SK-N-SH treated with all-trans-retinoic acid at 6 μM for 48 hours (cell line): ENCODE data around the gene LY86.
"Not testable (repeated sequence)": the region's sequence is repeated elsewhere in the genome, so short reads cannot be mapped to it uniquely, and the experiment has no call there.

ENCODE experiments used
- ATAC-seq: fragments of 200-7000 bp; cut with Tn5 transposase; 3 replicates; pipeline ENCODE4 v1.9.1; 2020; ENCODE audit warnings: mild to moderate bottlenecking, moderate library complexity
- ARNTL ChIP-seq: fragments of 450-650 bp; formaldehyde crosslinking; IDR thresholded peaks from 2 replicates; pipeline ENCODE4 v1.5.0; 2020; ENCODE audit warnings: low read depth, mild to moderate bottlenecking, moderate library complexity, borderline replicate concordance
- BACH2 ChIP-seq: fragments of 250-450 bp; sonication (Bioruptor Pico); IDR thresholded peaks from 2 replicates; pipeline ENCODE4 v1.9.0; 2021; ENCODE audit warnings: mild to moderate bottlenecking, borderline replicate concordance
- CREB5 ChIP-seq: fragments of 250-450 bp; sonication (Bioruptor Pico); IDR thresholded peaks from 2 replicates; pipeline ENCODE4 v1.5.1; 2020; ENCODE audit warnings: low read depth, mild to moderate bottlenecking, moderate library complexity
- CSDC2 ChIP-seq: fragments of 250-450 bp; sonication (Bioruptor Pico); IDR thresholded peaks from 2 replicates; pipeline ENCODE4 v1.5.0; 2020; ENCODE audit warnings: mild to moderate bottlenecking, moderate library complexity
- CSRNP3 ChIP-seq: fragments of 250-450 bp; sonication (Bioruptor Pico); IDR thresholded peaks from 2 replicates; pipeline ENCODE4 v1.5.1; 2021; ENCODE audit warnings: mild to moderate bottlenecking, moderate library complexity
- ESRRG ChIP-seq: fragments of 250-450 bp; sonication (Bioruptor Pico); IDR thresholded peaks from 2 replicates; pipeline ENCODE4 v1.6.1; 2021; ENCODE audit warnings: mild to moderate bottlenecking
- GLIS3 ChIP-seq: fragments of 250-450 bp; sonication (Bioruptor Pico); IDR thresholded peaks from 2 replicates; pipeline ENCODE4 v1.5.0; 2020; ENCODE audit warnings: mild to moderate bottlenecking, moderate library complexity
- ISL1 ChIP-seq: fragments of 250-450 bp; sonication (Bioruptor Pico); IDR thresholded peaks from 2 replicates; pipeline ENCODE4 v2.1.2; 2022; ENCODE audit warnings: mild to moderate bottlenecking, moderate library complexity
- OSR1 ChIP-seq: fragments of 250-450 bp; sonication (Bioruptor Pico); IDR thresholded peaks from 2 replicates; pipeline ENCODE4 v1.8.0; 2022; ENCODE audit warnings: moderate library complexity, mild to moderate bottlenecking, inconsistent platforms
- PATZ1 ChIP-seq: fragments of 250-450 bp; sonication (Bioruptor Pico); IDR thresholded peaks from 2 replicates; pipeline ENCODE4 v1.8.0; 2020; ENCODE audit warnings: mild to moderate bottlenecking, moderate library complexity, borderline replicate concordance
- POU6F1 ChIP-seq: fragments of 250-450 bp; sonication (Bioruptor Pico); IDR thresholded peaks from 2 replicates; pipeline ENCODE4 v1.8.0; 2021; ENCODE audit warnings: low read depth, mild to moderate bottlenecking, moderate library complexity, borderline replicate concordance
- PPARA ChIP-seq: fragments of 250-450 bp; sonication (Bioruptor Pico); IDR thresholded peaks from 2 replicates; pipeline ENCODE4 v1.5.0; 2020; ENCODE audit warnings: mild to moderate bottlenecking, borderline replicate concordance
- RARB ChIP-seq: fragments of 250-450 bp; sonication (Bioruptor Pico); IDR thresholded peaks from 2 replicates; pipeline ENCODE4 v1.8.0; 2021; ENCODE audit warnings: mild to moderate bottlenecking, moderate library complexity
- SNAI2 ChIP-seq: fragments of 250-450 bp; sonication (Bioruptor Pico); IDR thresholded peaks from 2 replicates; pipeline ENCODE4 v1.5.0; 2020; ENCODE audit warnings: mild to moderate bottlenecking, moderate library complexity
- TCF4 ChIP-seq: fragments of 250-450 bp; sonication (Bioruptor Pico); IDR thresholded peaks from 2 replicates; pipeline ENCODE4 v1.8.0; 2021; ENCODE audit warnings: mild to moderate bottlenecking, moderate library complexity, borderline replicate concordance
- TOX ChIP-seq: fragments of 250-450 bp; sonication (Bioruptor Pico); IDR thresholded peaks from 2 replicates; pipeline ENCODE4 v1.8.0; 2021; ENCODE audit warnings: mild to moderate bottlenecking, moderate library complexity, borderline replicate concordance
- TSHZ2 ChIP-seq: fragments of 250-450 bp; sonication (Bioruptor Pico); IDR thresholded peaks from 2 replicates; pipeline ENCODE4 v1.5.0; 2020; ENCODE audit warnings: mild to moderate bottlenecking, moderate library complexity
- ZC3H10 ChIP-seq: fragments of 250-450 bp; sonication (Bioruptor Pico); IDR thresholded peaks from 2 replicates; pipeline ENCODE4 v1.5.1; 2021; ENCODE audit warnings: mild to moderate bottlenecking, moderate library complexity
- ZFP3 ChIP-seq: fragments of 250-450 bp; sonication (Bioruptor Pico); IDR thresholded peaks from 2 replicates; pipeline ENCODE4 v1.5.0; 2020; ENCODE audit warnings: mild to moderate bottlenecking, moderate library complexity
- ZFP30 ChIP-seq: fragments of 450-650 bp; formaldehyde crosslinking; IDR thresholded peaks from 2 replicates; pipeline ENCODE4 v1.5.0; 2022; ENCODE audit warnings: mild to moderate bottlenecking, moderate library complexity
- ZNF565 ChIP-seq: fragments of 450-650 bp; formaldehyde crosslinking; conservative IDR thresholded peaks from 2 replicates; pipeline ENCODE4 v1.5.0; 2020; ENCODE audit warnings: low read depth, mild to moderate bottlenecking, moderate library complexity
- ZNF70 ChIP-seq: fragments of 450-650 bp; formaldehyde crosslinking; IDR thresholded peaks from 2 replicates; pipeline ENCODE4 v1.5.0; 2020; ENCODE audit warnings: mild to moderate bottlenecking, moderate library complexity
- ZNF8 ChIP-seq: fragments of 450-650 bp; formaldehyde crosslinking; IDR thresholded peaks from 2 replicates; pipeline ENCODE4 v1.5.0; 2020; ENCODE audit warnings: mild to moderate bottlenecking, moderate library complexity

The LY86 gene

GRCh38 chr6:6609450-6609849 lies 20.9 kb downstream of the LY86 start (continued):
- TF ChIP-seq SNAI2 (CRISPR knock-in tag), result no peak
- TF ChIP-seq OSR1 (CRISPR knock-in tag), result no peak
- no peak for TF ChIP-seq ZNF70 (CRISPR knock-in tag)
- TF ChIP-seq RARB (CRISPR knock-in tag), result no peak
- TF ChIP-seq CSRNP3 (CRISPR knock-in tag), result no peak

- ATAC-seq, result no peak
- no peak for TF ChIP-seq GLIS3
- no peak for TF ChIP-seq CSDC2
- no peak for TF ChIP-seq ARNTL (CRISPR knock-in tag)
- no peak for TF ChIP-seq ZNF8 (CRISPR knock-in tag)
- no peak for TF ChIP-seq BACH2 (CRISPR knock-in tag)
- no peak for TF ChIP-seq ZNF565 (CRISPR knock-in tag)
- TF ChIP-seq OSR1 (CRISPR knock-in tag), result no peak
- no peak for TF ChIP-seq ZFP30 (CRISPR knock-in tag)
- no peak for TF ChIP-seq TOX (CRISPR knock-in tag)
- TF ChIP-seq ZFP3 (CRISPR knock-in tag), result no peak
- TF ChIP-seq PPARA (CRISPR knock-in tag), result no peak
- TF ChIP-seq POU6F1 (CRISPR knock-in tag), result no peak
- no peak for TF ChIP-seq ESRRG
- no peak for TF ChIP-seq CREB5 (CRISPR knock-in tag)
- no peak for TF ChIP-seq PATZ1
- TF ChIP-seq ISL1 (CRISPR knock-in tag), result no peak
- TF ChIP-seq, all 23 proteins: peak for 0
Observed at GRCh38 chr6:6610031-6610591, 21.6 kb downstream of the LY86 start.

- no peak for ATAC-seq
- TF ChIP-seq ZC3H10 (CRISPR knock-in tag) (no peak), PPARA (CRISPR knock-in tag) (no peak), CSDC2 (no peak), ZNF565 (CRISPR knock-in tag) (no peak), TCF4 (no peak), ZNF70 (CRISPR knock-in tag) (no peak), RARB (CRISPR knock-in tag) (no peak), ZNF8 (CRISPR knock-in tag) (no peak), ARNTL (CRISPR knock-in tag) (no peak)
Observed at GRCh38 chr6:6611486-6611885, 23.0 kb downstream of the LY86 start.

- no peak for ATAC-seq
- TF ChIP-seq ZFP3 (CRISPR knock-in tag) (no peak), POU6F1 (CRISPR knock-in tag) (no peak), ZFP30 (CRISPR knock-in tag) (no peak), TSHZ2 (no peak), ZNF565 (CRISPR knock-in tag) (no peak), TCF4 (no peak), TOX (CRISPR knock-in tag) (no peak)
Observed at GRCh38 chr6:6612308-6612707, 23.8 kb downstream of the LY86 start.

GRCh38 chr6:6613103-6613718 lies 24.7 kb downstream of the LY86 start:
- ATAC-seq, result not testable (repeated sequence)
